A204.1 (cell line): ENCODE results near the gene PIK3AP1.
"Not testable (repeated sequence)": the region's sequence is repeated elsewhere in the genome, so short reads cannot be mapped to it uniquely, and the experiment has no call there.

Experiments
- FAIRE-seq: peaks from 2 replicates; lab custom pipeline; 2012; peaks lifted over from hg19 to GRCh38; lab: Jason Lieb, UNC

The PIK3AP1 gene

DNA sequence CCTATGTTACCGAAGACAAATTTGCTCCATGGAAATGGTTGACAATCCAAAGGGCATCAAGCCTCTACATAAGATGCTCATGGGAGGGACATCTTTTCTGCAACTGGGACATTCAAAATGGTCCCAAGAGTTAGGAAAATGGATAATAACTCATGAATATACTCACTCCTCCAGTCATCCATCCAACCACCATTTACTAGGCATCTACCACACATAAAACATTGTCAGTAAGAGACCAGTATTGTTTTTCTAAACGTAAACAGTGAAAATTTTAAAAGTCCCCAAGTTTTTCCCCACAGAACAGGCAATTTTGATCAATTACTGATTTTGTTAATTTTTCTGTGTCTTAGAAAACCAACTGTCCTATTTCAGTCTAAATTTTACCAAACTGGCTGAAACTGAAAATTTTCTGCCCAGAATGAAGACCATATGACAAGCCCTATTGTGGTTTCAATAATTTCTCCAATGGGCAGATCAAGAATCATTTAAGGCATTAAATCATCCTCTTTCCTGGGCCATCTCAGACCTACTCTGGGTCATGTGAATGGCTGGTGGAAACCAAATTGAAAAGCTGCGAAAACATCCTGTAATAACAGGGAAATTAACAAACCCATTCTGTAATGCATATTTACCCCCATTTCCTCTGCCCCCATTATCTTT lies 24.2 kb downstream of the PIK3AP1 start:
- no peak for FAIRE-seq

DNA sequence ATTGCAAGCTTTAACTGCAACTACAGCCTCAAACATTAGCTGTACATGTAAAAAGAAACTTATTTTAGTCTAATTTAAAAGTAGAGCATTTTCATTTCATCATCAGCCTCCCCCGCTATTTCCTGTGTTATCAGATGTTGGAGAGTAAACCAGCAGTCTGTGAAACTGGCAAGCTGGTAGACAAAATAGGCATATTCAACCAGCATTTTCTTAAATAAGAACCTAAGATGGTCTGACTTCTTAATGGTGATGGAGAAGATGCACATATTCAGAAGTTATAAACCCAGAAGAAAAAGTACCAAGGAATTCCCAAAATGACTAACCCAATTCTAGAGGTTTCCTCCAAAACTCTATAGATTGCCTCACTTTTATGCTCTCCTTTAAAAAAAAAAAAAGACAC lies 24.9 kb downstream of the PIK3AP1 start:
- no peak for FAIRE-seq

GRCh38 chr10:96693431-96693830 lies 26.9 kb downstream of the PIK3AP1 start:
- FAIRE-seq, result no peak

DNA sequence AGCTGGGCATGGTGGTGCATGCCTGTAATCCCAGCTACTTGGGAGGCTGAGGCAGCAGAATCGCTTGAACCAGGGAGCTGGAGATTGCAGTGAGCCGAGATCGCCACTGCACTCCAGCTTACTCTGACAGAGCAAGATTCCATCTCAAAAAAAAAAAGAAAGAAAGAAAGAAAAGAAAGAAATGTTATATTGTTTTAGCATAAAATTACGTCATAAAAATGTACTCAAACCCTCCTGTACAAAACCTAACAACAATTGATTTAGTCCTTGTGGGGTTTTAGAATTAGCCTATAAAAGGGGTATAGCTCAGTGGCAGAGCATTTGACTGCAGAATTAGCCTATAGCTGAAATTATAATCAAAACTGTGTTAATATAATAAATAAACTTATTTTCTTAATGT lies 27.9 kb downstream of the PIK3AP1 start:
- FAIRE-seq, result no peak

GRCh38 chr10:96691761-96692160 lies 28.6 kb downstream of the PIK3AP1 start:
- FAIRE-seq, result no peak

DNA sequence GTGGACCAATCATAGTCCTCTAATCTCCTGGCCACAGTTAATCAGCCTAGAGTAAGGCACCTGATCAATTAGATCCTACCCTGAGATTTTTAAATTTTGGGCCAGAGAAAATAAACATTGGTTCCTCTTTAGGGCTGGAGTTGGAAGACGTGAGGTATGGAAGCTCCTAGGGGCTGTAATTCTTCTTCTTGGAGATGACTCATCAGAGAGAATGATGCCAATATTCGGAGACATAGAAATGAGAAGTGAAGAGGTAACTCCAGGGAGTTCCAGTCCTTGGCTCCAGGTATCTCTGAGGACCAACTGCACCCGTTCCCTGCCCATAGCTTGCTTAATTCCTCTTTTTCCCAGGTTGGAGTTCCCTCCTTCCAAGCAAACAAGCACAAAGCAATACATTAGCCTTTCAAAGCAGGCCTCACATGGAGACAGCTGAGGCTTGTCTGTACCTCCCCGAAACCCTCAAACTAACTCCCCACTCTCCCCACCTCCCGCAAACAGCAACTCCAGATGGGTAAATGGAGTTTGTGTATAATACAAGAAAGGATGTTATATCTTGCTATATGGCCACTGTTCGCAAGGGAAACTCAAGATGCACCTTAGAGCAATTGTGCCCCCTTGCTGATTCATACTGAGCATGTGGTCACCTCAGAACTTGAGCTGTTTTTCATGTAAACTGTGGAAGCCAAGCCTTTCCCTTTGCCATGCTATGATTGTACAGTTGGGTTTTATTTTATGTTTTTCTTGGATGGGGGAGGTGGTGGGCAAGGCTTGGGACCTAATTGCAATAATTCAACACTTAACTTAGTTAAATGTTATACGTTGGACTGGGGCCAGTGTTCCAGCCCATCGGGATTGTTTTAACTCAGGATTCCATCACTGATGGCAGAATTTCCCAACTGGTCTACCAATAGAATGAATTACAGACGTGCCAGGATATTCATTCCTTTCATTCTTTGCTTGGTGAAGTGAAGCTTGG lies 29.3 kb downstream of the PIK3AP1 start:
- no peak for FAIRE-seq

GRCh38 chr10:96688789-96689188 lies 31.5 kb downstream of the PIK3AP1 start:
- FAIRE-seq, result no peak

- FAIRE-seq, result no peak
Observed at GRCh38 chr10:96687317-96688012, 32.8 kb downstream of the PIK3AP1 start.

DNA sequence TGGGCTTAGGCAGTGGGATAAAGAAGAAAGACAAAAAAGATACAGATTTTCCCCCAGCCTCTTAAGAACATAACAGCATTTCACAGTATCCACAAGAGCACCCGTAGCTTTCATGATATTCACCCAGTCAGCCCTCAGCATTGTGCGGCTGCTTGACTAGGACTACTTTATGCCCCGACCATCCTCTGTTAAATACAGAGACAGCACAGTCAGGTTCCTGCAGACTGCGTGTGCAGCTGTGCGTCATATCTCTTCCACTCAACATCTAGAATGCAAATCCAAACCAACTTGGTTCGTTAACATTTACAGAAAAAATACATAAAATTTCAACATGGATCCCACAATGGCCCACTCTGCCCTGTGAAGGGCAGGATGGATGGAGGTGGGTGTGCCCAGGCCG lies 33.8 kb downstream of the PIK3AP1 start:
- FAIRE-seq, result no peak

DNA sequence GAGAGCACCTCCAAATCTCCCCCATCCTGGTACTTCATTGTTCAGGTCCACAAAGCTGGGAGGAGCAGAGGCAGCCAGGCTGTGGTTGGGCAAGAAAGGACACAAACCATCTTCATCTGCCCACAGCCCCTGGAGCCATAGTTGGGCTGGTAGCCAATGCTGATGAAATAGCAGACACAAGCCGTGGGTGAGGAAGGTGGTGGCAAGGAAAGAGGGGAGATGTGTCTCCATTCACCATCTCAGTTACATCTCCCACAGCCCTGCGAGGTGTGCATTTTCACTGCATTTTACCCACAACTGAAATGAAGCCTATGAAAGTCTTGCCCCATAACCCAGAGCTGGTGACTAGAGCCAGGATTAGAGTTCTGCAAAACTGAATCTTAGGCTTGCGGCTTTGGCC lies 35.0 kb downstream of the PIK3AP1 start:
- FAIRE-seq, result no peak

GRCh38 chr10:96684826-96685225 lies 35.5 kb downstream of the PIK3AP1 start:
- no peak for FAIRE-seq

DNA sequence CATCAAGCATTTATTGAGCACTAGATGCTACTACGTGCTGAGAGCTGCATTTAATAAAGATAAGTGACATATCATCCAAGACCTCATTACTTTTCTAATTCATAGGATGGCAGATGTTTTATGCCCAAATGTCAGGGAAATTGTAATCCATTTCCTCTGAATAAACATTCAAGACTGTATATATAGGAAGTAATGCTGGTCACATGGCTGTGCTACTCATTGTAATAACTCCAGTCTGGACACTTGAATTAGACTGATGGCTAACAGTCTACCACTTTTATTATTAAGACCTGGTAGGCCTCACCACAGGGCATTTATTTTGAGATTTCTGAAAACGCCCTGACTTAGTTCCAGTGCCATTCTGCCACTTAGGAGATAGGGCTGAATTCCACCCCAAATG lies 36.6 kb downstream of the PIK3AP1 start:
- FAIRE-seq, result no peak

GRCh38 chr10:96683065-96683464 lies 37.2 kb downstream of the PIK3AP1 start:
- no peak for FAIRE-seq

DNA sequence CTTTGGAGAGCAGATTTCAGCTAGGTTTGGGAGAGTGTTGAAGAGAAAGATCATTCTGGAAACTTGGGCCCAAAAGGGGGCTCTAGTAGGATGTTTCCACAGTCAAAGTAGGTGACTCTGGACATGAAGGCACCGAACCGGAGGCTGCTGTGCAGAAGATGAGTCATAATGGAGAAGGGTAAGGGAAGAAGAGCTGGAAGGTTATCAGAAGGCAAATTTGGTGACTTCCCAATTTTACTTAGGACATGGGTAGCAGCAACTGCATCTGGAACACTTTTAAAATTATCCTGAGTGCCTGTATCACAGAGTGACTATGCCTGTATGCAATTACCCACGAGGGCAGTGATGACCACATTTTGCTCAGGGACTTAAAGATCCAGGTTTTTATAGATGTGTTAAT lies 38.8 kb downstream of the PIK3AP1 start:
- FAIRE-seq, result no peak

DNA sequence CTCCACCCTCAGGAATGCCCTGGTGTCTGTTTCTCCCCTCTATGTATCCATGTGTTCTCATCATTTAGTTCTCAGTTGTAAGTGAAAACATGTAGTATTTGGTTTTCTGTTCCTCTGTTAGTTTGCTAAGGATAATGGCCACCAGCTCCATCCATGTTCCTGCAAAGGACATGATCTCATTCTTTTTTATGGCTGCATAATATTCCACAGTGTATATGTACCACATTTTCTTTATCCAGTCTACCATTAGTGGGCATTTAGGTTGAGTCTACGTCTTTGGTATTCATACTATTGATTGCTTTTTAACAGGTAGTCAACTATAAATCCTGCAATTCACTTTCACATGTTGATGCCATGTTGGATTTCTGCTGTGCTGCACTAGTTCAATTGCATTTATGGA lies 39.9 kb downstream of the PIK3AP1 start:
- not testable (repeated sequence) for FAIRE-seq

- no peak for FAIRE-seq
Observed at GRCh38 chr10:96678725-96679124, 41.6 kb downstream of the PIK3AP1 start.

DNA sequence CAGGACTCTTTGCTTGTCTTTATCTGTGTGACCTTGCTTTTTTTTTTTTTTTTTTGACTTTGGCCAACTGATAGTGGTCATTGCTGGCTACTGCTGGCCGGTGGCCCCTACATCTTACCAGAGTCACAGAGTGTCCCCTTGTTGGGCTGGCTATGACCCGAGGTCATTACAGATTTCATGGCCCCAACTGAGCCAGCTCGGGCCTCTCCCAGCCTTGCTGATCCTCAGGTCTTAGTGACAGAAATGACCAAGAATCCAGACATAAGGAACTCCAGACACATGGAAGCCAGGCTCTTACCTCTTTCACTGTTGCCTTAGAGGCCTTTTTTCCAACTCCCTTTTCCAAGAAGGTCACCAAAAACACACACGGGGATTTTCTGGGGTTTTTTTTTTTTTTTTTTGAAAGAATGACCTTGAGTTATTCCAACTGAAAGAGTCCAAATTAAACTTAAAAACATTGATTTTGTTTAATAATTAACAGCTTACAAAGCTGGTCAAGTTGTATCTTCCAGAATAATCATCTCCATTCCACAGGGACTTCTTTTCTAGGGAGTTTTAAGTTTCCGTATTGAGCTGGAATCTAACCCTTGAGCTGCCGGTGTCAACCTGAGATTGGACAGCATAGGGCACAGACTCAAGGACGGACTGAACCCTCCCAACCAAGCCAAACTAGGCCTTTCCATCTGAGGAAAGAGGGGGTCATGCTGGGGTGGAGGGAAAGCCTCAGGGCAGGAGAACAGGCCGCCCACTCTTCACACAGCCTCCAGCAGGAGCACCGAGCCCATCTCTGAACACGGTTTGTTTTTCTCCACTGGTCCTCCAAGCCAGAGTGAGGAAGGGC lies 43.8 kb downstream of the PIK3AP1 start:
- FAIRE-seq, result no peak

GRCh38 chr10:96675846-96676245 lies 44.5 kb downstream of the PIK3AP1 start:
- no peak for FAIRE-seq

GRCh38 chr10:96673318-96674099 lies 46.8 kb downstream of the PIK3AP1 start:
- no peak for FAIRE-seq

GRCh38 chr10:96672481-96673175 lies 47.7 kb downstream of the PIK3AP1 start:
- FAIRE-seq, result no peak
